Loucy (cell line): ENCODE results near the gene PDZRN3.

Experiments used
- CTCF ChIP-seq: fragments of 200-600 bp; sonication (generic); conservative IDR thresholded peaks from 2 replicates; pipeline ENCODE4 v1.5.1; 2014; ENCODE audit warnings: mild to moderate bottlenecking, antibody characterized with exemption, low read length
- EZH2phosphoT487 ChIP-seq: fragments of 200-600 bp; IDR thresholded peaks from 2 replicates; pipeline ENCODE4 v1.6.1; 2018; ENCODE audit warnings: antibody characterized with exemption, mild to moderate bottlenecking, moderate library complexity, borderline replicate concordance

DNA sequence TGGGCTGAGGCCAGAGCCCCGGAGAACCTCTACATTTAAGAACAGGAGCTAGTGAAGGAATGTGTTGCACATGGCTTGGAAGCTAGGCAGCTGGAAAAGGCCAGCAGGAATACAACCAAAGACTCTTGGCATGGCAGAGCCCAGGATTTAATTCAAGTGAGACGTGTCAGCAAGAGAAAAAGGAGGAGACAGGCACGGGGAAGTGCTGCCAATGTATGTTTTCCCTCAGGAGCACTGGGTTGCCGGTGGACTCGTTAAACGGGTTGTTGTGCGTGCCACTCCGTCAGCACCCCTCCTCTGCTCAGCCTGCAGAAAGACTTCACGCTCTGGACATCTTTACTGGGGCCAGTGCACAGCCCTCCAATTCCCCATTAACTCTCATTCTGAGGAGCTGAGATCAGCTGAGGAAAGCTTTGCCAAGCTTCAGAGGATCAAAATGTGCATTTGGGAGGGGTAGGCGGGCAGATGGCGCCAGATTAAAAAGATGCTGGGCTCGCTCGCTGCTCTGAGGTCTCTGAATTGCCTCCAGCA, 103.7 kb downstream of the PDZRN3 start:
- TF ChIP-seq CTCF (no peak), EZH2phosphoT487 (no peak)
